Transverse colon (tissue), 4 donors: ENCODE data around the gene DGKE. TPM values are rescaled to one million over a fixed set of nuclear protein-coding genes. Genes with fewer than 3 reads are reported as not detected.
A peak's percentile ranks its signal among the peaks of the same experiment; 100 is the strongest.

Experiments used
- DNase-seq: peaks from one replicate; pipeline ENCODE4 v3.0.0-alpha.2; 2019
- H3K27ac ChIP-seq, 4 donors: fragments of 200-600 bp; sonication (generic); 2 replicates each; pipeline ENCODE4 v1.5.1; 2016 to 2018; ENCODE audit warnings: inconsistent platforms in 4 of 4
- H3K27me3 ChIP-seq: fragments of 200-600 bp; sonication (generic); 2 replicates; pipeline ENCODE4 v1.5.1; 2017; ENCODE audit warnings: inconsistent platforms
- H3K36me3 ChIP-seq, 4 donors: fragments of 200-600 bp; sonication (generic); 2 replicates each; pipeline ENCODE4 v1.5.1; 2017 to 2019; ENCODE audit warnings: inconsistent platforms in 4 of 4
- H3K4me1 ChIP-seq, 4 donors: fragments of 200-600 bp; sonication (generic); 2 replicates each; pipeline ENCODE4 v1.5.1; 2017 to 2020; ENCODE audit warnings: inconsistent platforms in 4 of 4
- H3K4me3 ChIP-seq, 4 donors: fragments of 200-600 bp; sonication (generic); 1 replicate in 1 of 4; 2 replicates in 3 of 4; pipeline versions ENCODE4 v1.5.1 to v1.6.1; 2017 to 2019; ENCODE audit warnings: inconsistent platforms in 4 of 4
- H3K9me3 ChIP-seq, 2 donors: fragments of 200-600 bp; sonication (generic); 2 replicates each; pipeline ENCODE4 v1.5.1; 2017 to 2019; ENCODE audit warnings: inconsistent platforms in 2 of 2
- EP300 ChIP-seq: sonication (generic); formaldehyde crosslinking; IDR thresholded peaks from one replicate; pipeline ENCODE4 v1.6.1; 2017; ENCODE audit warnings: antibody characterized with exemption, low read depth
- POLR2A ChIP-seq: fragments of 450-650 bp; IDR thresholded peaks from one replicate; pipeline ENCODE4 v1.6.1; 2016; ENCODE audit warnings: antibody characterized with exemption, mild to moderate bottlenecking, moderate library complexity
- POLR2AphosphoS5 ChIP-seq, 3 donors: sonication (generic); formaldehyde crosslinking; IDR thresholded peaks; one replicate each; pipeline ENCODE4 v1.6.1; 2016; ENCODE audit warnings: antibody characterized with exemption in 3 of 3
- WGBS, 2 donors: methylation state at CpG; one replicate each; pipeline ENCODE4 v1.1.5; 2018; ENCODE audit warnings: low coverage in 1 of 2; 5-methylcytosine and 5-hydroxymethylcytosine counted together
- in situ Hi-C, 4 donors: fragments of 200-750 bp; cut with MboI; loops; one replicate each; pipeline versions ENCODE4 v1.15.0 to v1.15.1; 2017; ENCODE audit warnings: low sequenced_read_pairs in 3 of 4, low pct_ligation_motif_present in 1 of 4, low pct_unique_long_range_greater_than_20kb in 1 of 4
- intact Hi-C: fragments of 100-400 bp; cut with DNase I; formaldehyde crosslinking; loops from one replicate; pipeline ENCODE4 v1.15.1; 2023; ENCODE audit warnings: low total_unique reads
- total RNA-seq, 4 donors: library from RNA; depleted of rRNA; stranded (reverse); fragments of >200 nt; gene quantifications; one replicate each; pipeline ENCODE4 v1.1.0, GENCODE V29; 2016
- TF ChIP-seq, protein P1 (sequence below), 5 experiments: fragments of 200-600 bp in 3 of 5; fragments of 450-650 bp in 2 of 5; sonication (generic) in 3 of 5; IDR thresholded peaks; 1 replicate in 2 of 5; 2 replicates in 3 of 5; pipeline ENCODE4 v1.5.1; 2016 to 2017; ENCODE audit warnings: antibody characterized with exemption in 5 of 5, inconsistent platforms in 3 of 5, mild to moderate bottlenecking in 2 of 5, moderate library complexity in 1 of 5

Gene DGKE
- total RNA-seq, 4 donors from 2014 or later = 2.6 to 35.9 (median 11.4) TPM

- peak in 1 of 3 donors; percentile 38 for TF ChIP-seq POLR2AphosphoS5 (IDR thresholded peaks at IDR 0.05)
- peak; percentile 27 for TF ChIP-seq POLR2A
- TF ChIP-seq, protein P1, sequence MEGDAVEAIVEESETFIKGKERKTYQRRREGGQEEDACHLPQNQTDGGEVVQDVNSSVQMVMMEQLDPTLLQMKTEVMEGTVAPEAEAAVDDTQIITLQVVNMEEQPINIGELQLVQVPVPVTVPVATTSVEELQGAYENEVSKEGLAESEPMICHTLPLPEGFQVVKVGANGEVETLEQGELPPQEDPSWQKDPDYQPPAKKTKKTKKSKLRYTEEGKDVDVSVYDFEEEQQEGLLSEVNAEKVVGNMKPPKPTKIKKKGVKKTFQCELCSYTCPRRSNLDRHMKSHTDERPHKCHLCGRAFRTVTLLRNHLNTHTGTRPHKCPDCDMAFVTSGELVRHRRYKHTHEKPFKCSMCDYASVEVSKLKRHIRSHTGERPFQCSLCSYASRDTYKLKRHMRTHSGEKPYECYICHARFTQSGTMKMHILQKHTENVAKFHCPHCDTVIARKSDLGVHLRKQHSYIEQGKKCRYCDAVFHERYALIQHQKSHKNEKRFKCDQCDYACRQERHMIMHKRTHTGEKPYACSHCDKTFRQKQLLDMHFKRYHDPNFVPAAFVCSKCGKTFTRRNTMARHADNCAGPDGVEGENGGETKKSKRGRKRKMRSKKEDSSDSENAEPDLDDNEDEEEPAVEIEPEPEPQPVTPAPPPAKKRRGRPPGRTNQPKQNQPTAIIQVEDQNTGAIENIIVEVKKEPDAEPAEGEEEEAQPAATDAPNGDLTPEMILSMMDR (IDR thresholded peaks at IDR 0.05) = peak in 4 of 5 experiments; percentile 8 to 50 (median 38)
- no peak for TF ChIP-seq EP300
- Histone ChIP-seq H3K9me3 (no peaks in the 10 kb centered on the region), H3K27ac (peak overlapping the region; percentile 91 to 94 (median 93)), H3K36me3 (no peaks in the 10 kb centered on the region), H3K4me1 (peaks cover 18 to 51% (median 31%) of the 10 kb centered on the region in 4 donors), H3K4me3 (peak overlapping the region; percentile 54 to 93 (median 74)), H3K27me3 (no peaks in the 10 kb centered on the region)
- intact Hi-C loops (no loop called here), in situ Hi-C loops (loop anchor here in 1 of 4 donors (25.0 kb wide), 1 partner anchor 278 kb away; no protein-coding TSS in a partner anchor)
- WGBS, 2 donors = 2% methylated on average over 75 of the region's 81 CpGs; no CpG with 5 or more reads in 1 of the 2 donors
- DNase-seq = peak; percentile 73
These were observed 671 bp downstream of the DGKE start for GRCh38 chr17:56834380-56835263.

DNA sequence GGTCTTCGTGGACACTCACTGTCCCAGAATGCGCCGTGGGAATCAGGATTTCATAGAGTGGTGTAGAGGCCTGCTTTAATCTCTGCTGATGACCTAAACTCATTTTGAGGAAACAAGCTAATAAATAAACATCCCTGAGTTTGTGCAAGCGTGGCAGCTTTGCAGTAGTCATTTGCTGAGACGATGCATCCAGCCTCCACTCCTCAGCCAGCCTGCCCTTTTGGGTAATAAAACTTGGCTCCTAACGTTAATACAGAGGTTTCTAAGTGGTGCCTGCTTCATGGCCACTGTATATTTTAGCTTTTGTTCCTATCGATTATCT, 1.3 kb downstream of the DGKE start:
- intact Hi-C loops (no loop called here), in situ Hi-C loops (loop anchor here in 1 of 4 donors (25.0 kb wide), 1 partner anchor 277 kb away; no protein-coding TSS in a partner anchor)
- no peaks in the 10 kb centered on the region for H3K36me3 ChIP-seq
- 49 to 52% methylated on average over 3 to 7 of the region's 7 CpGs for WGBS, 2 donors
- no peaks in the 10 kb centered on the region for H3K27me3 ChIP-seq
- peak overlapping the region; percentile 91 to 94 (median 93) for H3K27ac ChIP-seq
- H3K9me3 ChIP-seq = no peaks in the 10 kb centered on the region
- H3K4me1 ChIP-seq = peaks cover 18 to 51% (median 31%) of the 10 kb centered on the region in 4 donors
- TF ChIP-seq POLR2A (no peak), EP300 (no peak), POLR2AphosphoS5 (IDR thresholded peaks at IDR 0.05) (no peak)
- TF ChIP-seq, protein P1 (IDR thresholded peaks at IDR 0.05) = no peak
- H3K4me3 ChIP-seq = peak overlapping the region; percentile 54 to 93 (median 74)
- no peak for DNase-seq

GRCh38 chr17:56838687-56839086, 4.7 kb downstream of the DGKE start:
- intact Hi-C loops (no loop called here), in situ Hi-C loops (loop anchor here in 1 of 4 donors (25.0 kb wide), 1 partner anchor 274 kb away; no protein-coding TSS in a partner anchor)
- Histone ChIP-seq H3K9me3 (no peaks in the 10 kb centered on the region), H3K27ac (no peak overlapping the region), H3K27me3 (no peaks in the 10 kb centered on the region), H3K4me3 (no peak overlapping the region), H3K36me3 (peaks cover 0 to 3% (median 0%) of the 10 kb centered on the region in 4 donors), H3K4me1 (peaks cover 12 to 36% (median 21%) of the 10 kb centered on the region in 4 donors)
- no peak for DNase-seq
- TF ChIP-seq POLR2A (no peak), EP300 (no peak), POLR2AphosphoS5 (IDR thresholded peaks at IDR 0.05) (no peak)
- TF ChIP-seq, protein P1 (IDR thresholded peaks at IDR 0.05) = no peak
- WGBS, 2 donors = 83 to 93% methylated on average over 3 of the region's 3 CpGs

GRCh38 chr17:56842577-56842976, 8.6 kb downstream of the DGKE start:
- TF ChIP-seq POLR2A (no peak), EP300 (no peak), POLR2AphosphoS5 (IDR thresholded peaks at IDR 0.05) (no peak)
- TF ChIP-seq, protein P1 (IDR thresholded peaks at IDR 0.05) = no peak
- Histone ChIP-seq H3K9me3 (no peaks in the 10 kb centered on the region), H3K27me3 (no peaks in the 10 kb centered on the region), H3K27ac (no peak overlapping the region), H3K4me1 (peaks cover 0 to 6% (median 2%) of the 10 kb centered on the region in 4 donors), H3K4me3 (no peak overlapping the region), H3K36me3 (peaks cover 0 to 8% (median 0%) of the 10 kb centered on the region in 4 donors)
- in situ Hi-C loops (loop anchor here in 1 of 4 donors (25.0 kb wide), 1 partner anchor 270 kb away; no protein-coding TSS in a partner anchor), intact Hi-C loops (no loop called here)
- DNase-seq = no peak
- WGBS, 2 donors = 75 to 94% methylated on average over 2 of the region's 2 CpGs
